ENCODE results near the gene IMPA2.

DNA sequence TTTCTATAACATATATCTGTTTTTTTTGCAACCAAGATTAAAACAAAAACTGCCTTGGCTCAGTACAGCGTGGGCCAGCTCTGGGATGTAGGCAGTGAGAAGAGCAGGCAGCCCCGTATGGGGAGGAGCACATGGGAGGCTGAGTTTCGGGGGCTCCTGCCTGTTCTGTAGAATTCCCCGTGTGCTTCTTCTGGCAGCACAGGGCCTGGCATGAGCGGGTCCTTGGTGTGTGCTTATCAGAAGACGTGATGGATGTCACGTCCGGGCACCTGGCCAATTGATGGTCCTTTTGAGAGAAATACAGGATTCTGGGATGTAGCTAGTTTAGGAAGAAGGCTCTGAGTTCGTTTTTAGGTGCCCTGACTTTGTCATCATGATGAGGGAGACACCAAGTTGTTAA is 16.2 kb downstream of the IMPA2 start:
- TF ChIP-seq EZH2 (IDR thresholded peaks at IDR 0.05; ENCODE audit: low read length), result no peak
- no peak for TF ChIP-seq CTCF (optimal IDR thresholded peaks at IDR 0.05 in 1 of 3, IDR thresholded peaks at IDR 0.05 in 1 of 3, conservative IDR thresholded peaks at IDR 0.05 in 1 of 3; ENCODE audit: extremely low read depth in 1 of 3, insufficient read depth in 2 of 3, low read length in 3 of 3)

All from keratinocyte (primary cell).